Measurements from ENCODE around the gene EDEM3.
A peak's percentile ranks its signal among the peaks of the same experiment; 100 is the strongest.

The EDEM3 gene

DNA sequence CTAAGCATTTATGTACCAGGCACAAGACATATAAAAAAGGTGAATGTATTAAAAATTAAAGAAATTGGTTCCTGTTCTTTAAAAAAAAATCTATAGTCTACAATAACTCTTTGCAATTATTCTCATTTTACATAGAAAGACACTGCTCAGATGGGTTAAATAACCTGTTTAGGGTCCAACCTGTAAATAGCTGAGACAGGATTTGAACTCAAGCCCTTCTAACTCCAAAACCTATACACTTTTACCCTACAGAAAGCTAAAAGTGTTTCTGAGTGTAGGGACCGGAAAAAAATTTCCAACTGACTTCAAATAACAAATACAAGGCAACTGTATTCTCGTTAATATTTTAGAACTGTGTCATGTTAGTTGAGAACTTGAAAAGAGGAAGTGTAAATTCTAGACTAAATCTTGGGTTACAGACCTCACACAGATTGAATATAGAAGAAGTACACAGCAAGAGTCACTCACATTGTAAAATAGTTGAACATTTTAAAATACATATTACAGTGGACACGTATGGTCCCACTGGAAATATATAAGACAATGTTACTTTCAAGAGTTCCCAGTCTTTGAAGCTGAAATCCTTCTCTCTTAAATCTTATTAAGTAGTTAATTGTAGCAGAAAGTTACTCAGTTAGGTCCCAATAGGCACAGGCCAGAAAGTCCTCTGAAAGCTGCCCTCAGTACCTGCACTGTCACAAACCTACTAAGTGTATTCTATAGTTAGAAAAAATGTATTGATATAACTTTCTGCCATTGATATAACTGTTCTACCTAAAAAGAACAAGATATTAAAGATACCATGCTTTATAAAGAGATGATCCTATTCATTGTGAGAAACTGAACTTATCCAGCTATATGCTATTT lies 7.3 kb downstream of the EDEM3 start:
- TF ChIP-seq, protein P1, sequence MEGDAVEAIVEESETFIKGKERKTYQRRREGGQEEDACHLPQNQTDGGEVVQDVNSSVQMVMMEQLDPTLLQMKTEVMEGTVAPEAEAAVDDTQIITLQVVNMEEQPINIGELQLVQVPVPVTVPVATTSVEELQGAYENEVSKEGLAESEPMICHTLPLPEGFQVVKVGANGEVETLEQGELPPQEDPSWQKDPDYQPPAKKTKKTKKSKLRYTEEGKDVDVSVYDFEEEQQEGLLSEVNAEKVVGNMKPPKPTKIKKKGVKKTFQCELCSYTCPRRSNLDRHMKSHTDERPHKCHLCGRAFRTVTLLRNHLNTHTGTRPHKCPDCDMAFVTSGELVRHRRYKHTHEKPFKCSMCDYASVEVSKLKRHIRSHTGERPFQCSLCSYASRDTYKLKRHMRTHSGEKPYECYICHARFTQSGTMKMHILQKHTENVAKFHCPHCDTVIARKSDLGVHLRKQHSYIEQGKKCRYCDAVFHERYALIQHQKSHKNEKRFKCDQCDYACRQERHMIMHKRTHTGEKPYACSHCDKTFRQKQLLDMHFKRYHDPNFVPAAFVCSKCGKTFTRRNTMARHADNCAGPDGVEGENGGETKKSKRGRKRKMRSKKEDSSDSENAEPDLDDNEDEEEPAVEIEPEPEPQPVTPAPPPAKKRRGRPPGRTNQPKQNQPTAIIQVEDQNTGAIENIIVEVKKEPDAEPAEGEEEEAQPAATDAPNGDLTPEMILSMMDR (IDR thresholded peaks at IDR 0.05; ENCODE audit: extremely low read depth, missing control alignments) = no peak
- DNase-seq (ENCODE audit: low spot score) = peak; percentile 13

DNA sequence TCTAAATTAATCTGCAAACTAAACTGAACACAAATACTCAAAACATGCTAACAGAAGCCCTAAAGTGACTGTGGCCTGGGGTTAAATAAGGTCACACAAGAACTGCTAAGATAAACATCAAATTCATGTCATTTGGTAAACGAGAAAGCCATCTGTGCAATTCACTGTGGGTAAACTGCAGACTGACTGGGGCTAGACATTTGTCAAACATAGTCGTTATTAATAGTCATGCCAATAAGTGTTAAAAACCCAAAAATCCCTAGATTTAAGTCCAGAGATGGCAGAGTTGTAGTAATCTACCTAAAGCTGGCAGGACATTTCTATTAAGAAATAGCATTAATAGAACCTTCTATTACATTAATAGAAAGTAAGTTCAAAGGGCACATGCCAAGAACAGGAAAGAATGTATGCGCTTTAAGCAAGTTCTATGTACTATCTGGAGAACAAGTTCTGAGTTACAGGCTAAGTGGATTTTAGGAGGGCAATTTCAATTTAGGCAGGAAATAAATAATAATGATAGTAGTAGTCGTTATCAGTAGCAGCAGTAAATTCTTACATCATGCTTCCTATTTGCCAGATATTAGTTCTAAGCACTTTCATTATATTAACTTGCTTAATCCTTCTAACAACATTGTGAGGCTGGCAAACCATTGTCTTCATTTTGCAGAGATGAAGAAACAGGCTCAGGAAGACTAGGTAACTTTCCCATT lies 8.6 kb downstream of the EDEM3 start:
- TF ChIP-seq, protein P1 (IDR thresholded peaks at IDR 0.05; ENCODE audit: extremely low read depth, missing control alignments) = no peak
- no peak for DNase-seq (ENCODE audit: low spot score)

DNA sequence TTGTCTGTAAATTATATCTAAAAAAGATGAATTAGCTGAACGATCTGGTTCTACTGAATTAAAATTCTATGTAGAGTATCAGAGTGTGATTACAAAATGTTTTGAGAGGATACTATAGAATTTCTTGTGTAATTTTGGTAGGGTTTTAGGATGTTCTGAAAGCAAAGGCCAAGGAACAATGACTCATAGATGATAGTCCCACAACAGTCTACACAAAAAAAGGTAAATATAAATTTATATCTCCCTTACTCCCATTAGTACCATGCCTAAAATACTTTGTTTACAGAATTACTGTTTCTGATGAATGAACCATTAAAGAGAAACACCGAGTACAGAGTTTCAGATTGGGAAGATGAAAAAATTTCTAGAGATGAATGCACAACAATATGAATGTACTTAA lies 9.5 kb downstream of the EDEM3 start:
- DNase-seq (ENCODE audit: low spot score) = no peak
- TF ChIP-seq, protein P1 (IDR thresholded peaks at IDR 0.05; ENCODE audit: extremely low read depth, missing control alignments) = no peak

DNA sequence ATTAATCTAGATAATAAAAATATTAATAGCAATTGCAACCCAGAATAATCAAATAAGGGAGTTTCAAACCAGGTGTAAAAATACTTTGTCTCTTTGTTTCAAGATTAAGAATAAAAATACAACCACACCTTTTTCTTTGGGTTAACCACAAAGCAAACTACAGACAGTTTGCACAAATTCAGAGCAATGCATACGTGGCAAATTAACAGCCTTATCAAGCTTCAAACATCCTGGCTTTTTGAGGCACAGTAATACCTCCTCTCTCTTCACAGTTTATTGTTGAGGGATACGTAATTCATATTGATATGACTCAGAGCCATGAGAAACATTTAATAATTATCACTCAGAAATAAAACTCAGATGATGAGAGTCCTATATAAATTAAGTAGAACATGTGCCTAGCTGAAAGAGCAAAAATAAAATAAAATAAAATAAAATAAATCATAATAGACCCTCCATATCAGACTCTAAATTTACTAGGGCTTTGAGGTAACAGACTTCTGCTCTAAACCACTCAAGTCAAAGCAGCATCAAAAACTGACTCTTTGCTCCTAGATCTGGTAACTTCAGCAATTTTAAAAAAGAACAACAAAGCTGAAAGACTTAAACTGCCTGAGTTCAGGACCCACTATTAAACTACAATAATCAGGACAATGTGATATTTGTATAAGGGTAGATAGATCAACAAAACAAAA lies 11.4 kb downstream of the EDEM3 start:
- TF ChIP-seq, protein P1 (IDR thresholded peaks at IDR 0.05; ENCODE audit: extremely low read depth, missing control alignments) = no peak
- peak; percentile 35 for DNase-seq (ENCODE audit: low spot score)

DNA sequence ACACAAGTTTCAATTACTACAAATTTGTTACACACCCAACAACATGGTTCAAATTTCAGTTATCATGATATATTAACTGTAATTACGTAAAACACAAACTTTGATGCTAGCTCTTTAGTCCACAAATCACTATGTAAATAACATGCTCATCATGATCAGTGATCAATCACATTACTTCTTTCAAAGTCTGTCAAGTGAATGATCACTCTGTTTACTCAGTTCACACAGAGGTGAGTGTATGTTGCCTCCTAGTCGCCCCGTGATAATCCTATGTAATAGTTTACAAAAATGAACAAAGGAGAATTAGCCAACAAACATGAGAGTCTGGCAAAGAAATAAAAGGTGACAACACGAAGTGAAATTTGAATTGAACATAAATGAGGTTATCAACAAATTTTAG lies 14.3 kb downstream of the EDEM3 start:
- DNase-seq (ENCODE audit: low spot score) = no peak
- TF ChIP-seq, protein P1 (IDR thresholded peaks at IDR 0.05; ENCODE audit: extremely low read depth, missing control alignments) = no peak

DNA sequence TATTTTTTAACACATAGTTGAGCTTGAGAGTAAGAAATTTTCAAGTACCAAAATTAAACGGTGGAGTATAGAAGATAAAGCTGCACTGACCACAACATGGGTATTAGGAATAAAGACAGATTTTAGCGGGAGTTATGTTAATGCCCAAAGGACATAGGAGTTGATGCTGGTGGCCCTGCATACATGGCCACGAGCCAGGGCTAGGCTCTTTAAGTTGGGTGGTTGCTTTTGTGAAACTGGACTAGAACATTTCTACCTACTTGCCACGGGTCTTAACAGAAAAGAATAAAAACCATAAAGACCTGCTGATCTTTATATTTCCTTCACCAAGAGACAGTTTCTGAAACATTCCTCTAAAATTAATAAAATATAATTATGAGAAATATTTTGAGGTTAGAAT lies 14.9 kb downstream of the EDEM3 start:
- no peak for DNase-seq (ENCODE audit: low spot score)
- TF ChIP-seq, protein P1 (IDR thresholded peaks at IDR 0.05; ENCODE audit: extremely low read depth, missing control alignments) = no peak

DNA sequence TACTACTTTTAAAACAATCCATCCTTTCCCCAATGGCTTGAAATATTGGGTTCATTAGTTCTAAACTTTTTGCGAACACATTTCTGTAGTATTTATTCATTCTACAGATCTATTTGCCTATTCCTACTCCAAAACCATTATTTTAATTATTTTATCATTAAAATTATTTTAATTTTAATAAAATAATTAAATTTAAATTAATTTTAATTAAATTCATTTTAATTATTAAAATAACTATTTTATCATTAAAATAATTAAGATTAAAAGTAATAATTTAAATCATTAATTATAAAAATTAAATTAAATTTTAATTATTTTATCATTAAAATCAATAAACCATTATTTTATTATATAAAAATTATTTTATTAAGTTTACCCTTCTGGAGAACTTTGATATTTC lies 15.6 kb downstream of the EDEM3 start:
- TF ChIP-seq, protein P1 (IDR thresholded peaks at IDR 0.05; ENCODE audit: extremely low read depth, missing control alignments) = no peak

More for the DNA sequence above, 15.6 kb downstream of the EDEM3 start:
- no peak for DNase-seq (ENCODE audit: low spot score)
